BJ (cell line): ENCODE results near the gene FHOD3. TPM values are rescaled to one million over a fixed set of nuclear protein-coding genes. Genes with fewer than 3 reads are reported as not detected.

Experiments
- CTCF ChIA-PET: fragments of 350-600 bp; formaldehyde crosslinking; extraction: SDS; loops from one replicate; lab custom pipeline; 2021; ENCODE audit warnings: antibody characterized with exemption, inconsistent platforms; lab: Yijun Ruan, JAX
- POLR2A ChIA-PET: fragments of 300-600 bp; sonication (Branson Sonifier 250); formaldehyde crosslinking; extraction: SDS; loops from one replicate; lab custom pipeline; 2021; ENCODE audit warnings: antibody characterized with exemption; lab: Charles Lee
- DNase-seq: peaks from one replicate; pipeline ENCODE4 v3.0.0-alpha.2; 2011; ENCODE audit warnings: low read depth
- H3K27me3 ChIP-seq: 2 replicates; pipeline ENCODE4 v1.6.0; 2011; ENCODE audit warnings: low read length; ENCODE audit not compliant: control insufficient read depth, insufficient read depth
- H3K36me3 ChIP-seq: 2 replicates; pipeline ENCODE4 v1.5.1; 2011; ENCODE audit warnings: low read length; ENCODE audit not compliant: control insufficient read depth, insufficient read depth
- H3K4me3 ChIP-seq: 2 replicates; pipeline ENCODE4 v1.5.1; 2011; ENCODE audit warnings: low read depth, mild to moderate bottlenecking, control low read depth, low read length
- polyA plus RNA-seq: library from polyadenylated mRNA; depleted of rRNA; stranded (reverse); fragments of >200 nt; gene quantifications from 2 replicates; pipeline ENCODE4 v1.2.3, GENCODE V29; 2011
- TF ChIP-seq, protein P1 (sequence below): IDR thresholded peaks from 2 replicates; pipeline ENCODE4 v1.5.1; 2011; ENCODE audit warnings: low read depth, mild to moderate bottlenecking, control low read depth, inconsistent platforms, low read length, moderate library complexity; ENCODE audit not compliant: insufficient read depth

FHOD3 gene
- polyA plus RNA-seq, 1 experiment = 24.6 TPM

DNA sequence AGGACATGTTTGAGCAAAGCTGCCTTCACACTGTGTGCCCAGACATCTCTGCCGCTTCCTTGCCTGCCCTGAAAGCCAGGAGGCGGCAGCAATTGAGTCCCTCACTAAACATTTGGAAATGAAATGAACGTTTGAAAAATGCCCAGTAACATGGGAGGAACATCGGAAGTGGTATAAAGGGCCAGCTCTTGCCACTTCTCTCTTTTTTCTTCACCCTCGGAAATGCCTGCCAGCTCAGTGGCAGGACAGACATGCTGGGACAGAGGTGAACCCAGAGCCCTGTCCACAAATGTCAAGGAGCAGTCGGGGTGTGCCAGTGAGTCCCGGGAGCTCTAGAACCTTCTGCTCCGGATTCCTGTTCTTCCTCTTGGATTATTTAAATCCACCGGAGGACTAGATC, 485.2 kb downstream of the FHOD3 start:
- ChIA-PET POLR2A (no interaction called here), CTCF (no interaction called here)
- TF ChIP-seq, protein P1, sequence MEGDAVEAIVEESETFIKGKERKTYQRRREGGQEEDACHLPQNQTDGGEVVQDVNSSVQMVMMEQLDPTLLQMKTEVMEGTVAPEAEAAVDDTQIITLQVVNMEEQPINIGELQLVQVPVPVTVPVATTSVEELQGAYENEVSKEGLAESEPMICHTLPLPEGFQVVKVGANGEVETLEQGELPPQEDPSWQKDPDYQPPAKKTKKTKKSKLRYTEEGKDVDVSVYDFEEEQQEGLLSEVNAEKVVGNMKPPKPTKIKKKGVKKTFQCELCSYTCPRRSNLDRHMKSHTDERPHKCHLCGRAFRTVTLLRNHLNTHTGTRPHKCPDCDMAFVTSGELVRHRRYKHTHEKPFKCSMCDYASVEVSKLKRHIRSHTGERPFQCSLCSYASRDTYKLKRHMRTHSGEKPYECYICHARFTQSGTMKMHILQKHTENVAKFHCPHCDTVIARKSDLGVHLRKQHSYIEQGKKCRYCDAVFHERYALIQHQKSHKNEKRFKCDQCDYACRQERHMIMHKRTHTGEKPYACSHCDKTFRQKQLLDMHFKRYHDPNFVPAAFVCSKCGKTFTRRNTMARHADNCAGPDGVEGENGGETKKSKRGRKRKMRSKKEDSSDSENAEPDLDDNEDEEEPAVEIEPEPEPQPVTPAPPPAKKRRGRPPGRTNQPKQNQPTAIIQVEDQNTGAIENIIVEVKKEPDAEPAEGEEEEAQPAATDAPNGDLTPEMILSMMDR = no peak
- DNase-seq = no peak
- H3K27me3 ChIP-seq = no peaks in the 10 kb centered on the region
- H3K36me3 ChIP-seq = peaks cover 4% of the 10 kb centered on the region; the same call in 1 of the 2 replicates
- no peak overlapping the region for H3K4me3 ChIP-seq

DNA sequence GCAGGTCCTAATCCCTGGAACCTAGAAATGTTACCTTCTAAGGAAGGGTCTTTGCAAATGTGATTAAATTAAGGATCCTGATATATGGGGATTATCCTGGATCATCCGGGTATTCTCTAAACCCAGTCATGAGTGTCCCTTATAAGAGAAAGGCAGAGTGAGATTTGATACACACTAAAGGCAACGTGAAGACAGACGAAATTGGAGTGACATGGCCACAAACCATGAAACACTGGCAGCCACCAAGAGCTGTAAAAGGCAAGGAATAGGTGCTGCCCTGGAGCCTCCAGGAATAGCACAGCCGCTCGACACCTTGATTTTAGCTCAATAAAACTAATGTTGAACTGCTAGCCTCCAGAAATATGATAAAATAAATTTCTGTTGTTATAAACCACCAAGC, 486.3 kb downstream of the FHOD3 start:
- H3K4me3 ChIP-seq = no peak overlapping the region
- ChIA-PET POLR2A (no interaction called here), CTCF (interaction anchor here (0.6 kb wide), 1 partner anchor 43 kb away, joined by 4 read pairs; no protein-coding TSS in a partner anchor)
- no peak for DNase-seq
- TF ChIP-seq, protein P1 = no peak
- H3K27me3 ChIP-seq = no peaks in the 10 kb centered on the region
- H3K36me3 ChIP-seq = peaks cover 4% of the 10 kb centered on the region; the same call in 1 of the 2 replicates

DNA sequence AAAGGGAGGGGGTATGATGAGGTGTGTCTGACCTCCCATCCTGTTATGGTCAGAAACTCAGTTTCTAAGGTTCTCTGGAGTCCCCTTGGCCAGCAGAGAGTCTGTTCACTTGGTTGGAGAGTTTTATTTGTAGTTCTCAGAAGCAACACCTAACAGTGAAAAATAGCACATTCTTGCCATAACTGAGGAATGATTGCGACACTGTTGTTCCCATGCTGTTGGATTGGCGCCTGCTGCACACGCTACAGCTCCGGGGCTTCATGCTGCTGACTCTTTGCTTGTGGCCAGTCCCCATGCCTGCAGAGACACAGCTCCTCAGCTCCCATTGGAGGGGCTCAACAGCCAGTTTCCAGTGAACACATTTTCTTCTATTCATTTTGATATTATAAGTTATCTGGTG, 489.2 kb downstream of the FHOD3 start:
- POLR2A ChIA-PET = no interaction called here
- no peaks in the 10 kb centered on the region for H3K36me3 ChIP-seq
- H3K4me3 ChIP-seq = no peak overlapping the region
- TF ChIP-seq, protein P1 = no peak
- CTCF ChIA-PET = interaction anchor here (1.8 kb wide), 1 partner anchor 19 kb away, joined by 6 read pairs; no protein-coding TSS in a partner anchor
- no peak for DNase-seq
- H3K27me3 ChIP-seq = no peaks in the 10 kb centered on the region

- peaks cover 1% of the 10 kb centered on the region for H3K36me3 ChIP-seq
- CTCF ChIA-PET = no interaction called here
- no peak overlapping the region for H3K4me3 ChIP-seq
- POLR2A ChIA-PET = interaction anchor here (0.7 kb wide), 1 partner anchor 138 kb away, joined by 3 read pairs; no protein-coding TSS in a partner anchor
- H3K27me3 ChIP-seq = no peaks in the 10 kb centered on the region
- TF ChIP-seq, protein P1 = no peak
- no peak for DNase-seq
Measured at GRCh38 chr18:36792634-36793283, 495.2 kb downstream of the FHOD3 start.

GRCh38 chr18:36798738-36799473, 501.4 kb downstream of the FHOD3 start:
- TF ChIP-seq, protein P1 = no peak
- ChIA-PET CTCF (interaction anchor here (1.1 to 2.5 kb wide), 4 partner anchors 7 to 12 kb away, joined by 3 to 10 read pairs (median 6); no protein-coding TSS in a partner anchor), POLR2A (no interaction called here)
- DNase-seq = no peak
- H3K4me3 ChIP-seq = no peak overlapping the region
- H3K27me3 ChIP-seq = no peaks in the 10 kb centered on the region
- peaks cover 8% of the 10 kb centered on the region for H3K36me3 ChIP-seq
